ENCODE measurements around the gene PPIG. TPM values are rescaled to one million over a fixed set of nuclear protein-coding genes. Genes with fewer than 3 reads are reported as not detected.

The PPIG gene
- polyA plus RNA-seq, 1 of the 3 experiments (the other 2 are of a cell fraction) = 8.3 TPM

DNA sequence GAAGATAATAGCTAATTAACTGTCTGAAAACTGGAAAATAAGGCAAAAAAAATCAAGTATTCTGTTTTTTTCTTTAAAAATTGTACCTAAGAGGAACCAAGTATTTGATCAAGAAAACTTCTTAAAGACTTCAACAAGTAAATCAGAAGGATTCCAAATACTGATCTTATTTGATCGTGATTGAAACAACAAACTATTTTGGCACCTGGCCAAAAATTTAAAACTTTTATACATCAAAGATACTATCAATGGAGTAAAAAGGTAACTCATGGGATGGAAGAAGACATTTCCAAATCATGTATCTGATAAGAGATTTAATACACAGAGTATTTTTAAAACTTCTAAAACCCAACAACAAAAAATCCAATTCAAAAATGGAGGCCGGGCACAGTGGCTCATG, 63.3 kb downstream of the PPIG start:
- H3K27me3 ChIP-seq (ENCODE audit: insufficient read depth) = no peaks in the 10 kb centered on the region
- H3K9ac ChIP-seq = no peak overlapping the region
- H3K79me2 ChIP-seq (ENCODE audit: insufficient read depth) = no peaks in the 10 kb centered on the region
- WGBS (ENCODE audit: low lambda C conversion rate) = 92% methylated on average over 2 of the region's 2 CpGs
- peaks cover 6% of the 10 kb centered on the region for H3F3A ChIP-seq (replicated peaks; ENCODE audit: insufficient read depth)
- ChIA-PET CTCF (no interaction called here), POLR2A (no interaction called here)
- H3K4me2 ChIP-seq = no peak overlapping the region
- H3K4me1 ChIP-seq (ENCODE audit: control insufficient read depth in 1 of 2, insufficient read depth in 2 of 2, low read depth in 1 of 2, low read length in 1 of 2) = no peaks in the 10 kb centered on the region
- no peaks in the 10 kb centered on the region for H4K20me1 ChIP-seq (ENCODE audit: insufficient read depth)
- TF ChIP-seq MEF2A (IDR thresholded peaks at IDR 0.05; ENCODE audit: borderline replicate concordance, low read depth) = no peak
- no peak for TF ChIP-seq POLR2AphosphoS5 (IDR thresholded peaks at IDR 0.05; ENCODE audit: low read depth, low read length)
- no peak for TF ChIP-seq FOSL2 (IDR thresholded peaks at IDR 0.05; ENCODE audit: borderline replicate concordance, low read depth)
- TF ChIP-seq, protein P1, sequence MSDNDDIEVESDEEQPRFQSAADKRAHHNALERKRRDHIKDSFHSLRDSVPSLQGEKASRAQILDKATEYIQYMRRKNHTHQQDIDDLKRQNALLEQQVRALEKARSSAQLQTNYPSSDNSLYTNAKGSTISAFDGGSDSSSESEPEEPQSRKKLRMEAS (IDR thresholded peaks at IDR 0.05; ENCODE audit: low read depth) = no peak
- no peak for TF ChIP-seq GATA2 (CRISPR knock-in tag; IDR thresholded peaks at IDR 0.05)
- no peak for TF ChIP-seq JUND (IDR thresholded peaks at IDR 0.05)
- TF ChIP-seq, protein P2, sequence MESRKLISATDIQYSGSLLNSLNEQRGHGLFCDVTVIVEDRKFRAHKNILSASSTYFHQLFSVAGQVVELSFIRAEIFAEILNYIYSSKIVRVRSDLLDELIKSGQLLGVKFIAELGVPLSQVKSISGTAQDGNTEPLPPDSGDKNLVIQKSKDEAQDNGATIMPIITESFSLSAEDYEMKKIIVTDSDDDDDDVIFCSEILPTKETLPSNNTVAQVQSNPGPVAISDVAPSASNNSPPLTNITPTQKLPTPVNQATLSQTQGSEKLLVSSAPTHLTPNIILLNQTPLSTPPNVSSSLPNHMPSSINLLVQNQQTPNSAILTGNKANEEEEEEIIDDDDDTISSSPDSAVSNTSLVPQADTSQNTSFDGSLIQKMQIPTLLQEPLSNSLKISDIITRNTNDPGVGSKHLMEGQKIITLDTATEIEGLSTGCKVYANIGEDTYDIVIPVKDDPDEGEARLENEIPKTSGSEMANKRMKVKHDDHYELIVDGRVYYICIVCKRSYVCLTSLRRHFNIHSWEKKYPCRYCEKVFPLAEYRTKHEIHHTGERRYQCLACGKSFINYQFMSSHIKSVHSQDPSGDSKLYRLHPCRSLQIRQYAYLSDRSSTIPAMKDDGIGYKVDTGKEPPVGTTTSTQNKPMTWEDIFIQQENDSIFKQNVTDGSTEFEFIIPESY (IDR thresholded peaks at IDR 0.05; ENCODE audit: borderline replicate concordance, low read depth) = no peak
- H3K27ac ChIP-seq (ENCODE audit: low read depth in 2 of 2, low read length in 1 of 2) = no peak overlapping the region
- no peak overlapping the region for H2AFZ ChIP-seq (ENCODE audit: low read depth)
- no peaks in the 10 kb centered on the region for H3K9me2 ChIP-seq
- H3K4me3 ChIP-seq (ENCODE audit: low read depth in 2 of 2, low read length in 1 of 2) = no peak overlapping the region
- DNase-seq = no peak
- H3K36me3 ChIP-seq (replicated peaks in 1 of 2; ENCODE audit: control insufficient read depth in 1 of 2, insufficient read depth in 2 of 2, low read length in 1 of 2) = no peaks in the 10 kb centered on the region
- H3K9me3 ChIP-seq = no peaks in the 10 kb centered on the region

DNA sequence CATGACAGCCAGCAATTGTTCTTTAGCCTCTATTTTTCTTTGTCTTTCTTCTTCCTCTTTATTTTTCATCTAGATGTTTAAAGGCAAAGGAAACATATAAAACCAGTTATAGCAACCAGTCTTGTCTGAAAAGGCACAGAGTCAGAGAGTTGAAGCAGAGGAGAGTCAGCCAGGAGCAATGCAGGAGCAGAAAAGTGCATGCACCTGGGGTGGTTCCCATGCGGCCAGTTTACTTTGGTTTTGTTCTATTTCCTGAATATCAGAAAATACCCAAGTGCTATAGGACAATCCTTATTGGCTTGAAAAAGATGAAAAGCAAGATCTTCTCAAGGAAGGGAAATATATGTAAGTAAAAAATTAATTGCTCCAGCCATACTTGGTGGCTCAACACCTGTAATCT, 65.1 kb downstream of the PPIG start:
- Histone ChIP-seq H3K4me1 (ENCODE audit: control insufficient read depth in 1 of 2, insufficient read depth in 2 of 2, low read depth in 1 of 2, low read length in 1 of 2) (no peaks in the 10 kb centered on the region), H3K4me3 (ENCODE audit: low read depth in 2 of 2, low read length in 1 of 2) (no peak overlapping the region), H2AFZ (ENCODE audit: low read depth) (no peak overlapping the region), H3K79me2 (ENCODE audit: insufficient read depth) (no peaks in the 10 kb centered on the region), H3K9me2 (no peaks in the 10 kb centered on the region), H3K27me3 (ENCODE audit: insufficient read depth) (no peaks in the 10 kb centered on the region), H3K9ac (no peak overlapping the region), H3K4me2 (no peak overlapping the region), H3K9me3 (no peaks in the 10 kb centered on the region), H4K20me1 (ENCODE audit: insufficient read depth) (no peaks in the 10 kb centered on the region), H3F3A (replicated peaks; ENCODE audit: insufficient read depth) (peaks cover under 1% of the 10 kb centered on the region), H3K36me3 (replicated peaks in 1 of 2; ENCODE audit: control insufficient read depth in 1 of 2, insufficient read depth in 2 of 2, low read length in 1 of 2) (no peaks in the 10 kb centered on the region), H3K27ac (ENCODE audit: low read depth in 2 of 2, low read length in 1 of 2) (no peak overlapping the region)
- no peak for TF ChIP-seq RFX5 (IDR thresholded peaks at IDR 0.05; ENCODE audit: low read length)
- TF ChIP-seq RAD21 (IDR thresholded peaks at IDR 0.05; ENCODE audit: low read length) = no peak
- no peak for TF ChIP-seq NRF1 (IDR thresholded peaks at IDR 0.05; ENCODE audit: low read depth, low read length)
- no peak for TF ChIP-seq FOXM1 (IDR thresholded peaks at IDR 0.05; ENCODE audit: low read depth)
- TF ChIP-seq FOSL2 (IDR thresholded peaks at IDR 0.05; ENCODE audit: borderline replicate concordance, low read depth) = no peak
- no peak for TF ChIP-seq TEAD4 (IDR thresholded peaks at IDR 0.05; ENCODE audit: borderline replicate concordance, insufficient read depth)
- DNase-seq = no peak
- POLR2A ChIA-PET = no interaction called here
- CTCF ChIA-PET = no interaction called here
- WGBS (ENCODE audit: low lambda C conversion rate) = 96% methylated on average over 1 of the region's 1 CpG
